Activated T-cell treated with anti-CD3 and anti-CD28 coated beads for 24 hours (primary cell): ENCODE data around the gene TOP3A.

Experiments
- DNase-seq: peaks from one replicate; pipeline ENCODE4 v3.0.0-alpha.2; 2020; ENCODE audit warnings: low read depth

Gene TOP3A

DNA sequence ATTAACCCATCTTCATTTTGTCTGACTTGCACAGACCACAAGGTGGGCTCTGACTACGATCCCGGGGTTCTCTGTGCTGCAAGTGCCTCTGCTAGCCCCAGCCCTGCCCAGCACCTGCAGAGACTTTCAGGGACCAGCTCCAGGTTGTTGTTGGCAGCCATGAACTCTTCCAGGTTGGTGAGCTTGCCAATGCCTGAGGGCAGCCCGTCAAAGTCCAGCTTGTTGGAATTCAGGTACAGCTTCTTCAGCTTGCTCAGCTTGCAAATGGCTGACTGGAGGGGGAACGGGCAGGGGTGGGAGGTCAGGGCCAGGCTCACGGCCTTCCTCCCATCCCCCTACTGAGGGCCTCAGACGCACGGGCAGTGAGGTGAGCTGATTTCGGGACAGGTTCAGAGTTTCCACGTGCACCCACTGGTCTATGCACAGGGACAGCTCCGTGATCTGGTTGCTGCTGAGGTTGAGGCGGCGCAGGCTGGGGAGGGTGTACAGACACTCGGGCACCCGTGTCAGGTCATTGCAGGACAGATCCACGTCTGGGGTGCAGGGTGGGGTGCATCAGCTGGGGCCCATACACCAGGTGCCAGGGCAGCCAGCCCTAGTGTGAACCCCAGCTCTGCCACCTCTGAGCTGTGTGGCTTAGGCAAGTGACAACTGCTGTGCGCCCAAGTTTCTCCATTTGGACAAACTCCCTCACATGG, 61.5 kb downstream of the TOP3A start:
- no peak for DNase-seq

DNA sequence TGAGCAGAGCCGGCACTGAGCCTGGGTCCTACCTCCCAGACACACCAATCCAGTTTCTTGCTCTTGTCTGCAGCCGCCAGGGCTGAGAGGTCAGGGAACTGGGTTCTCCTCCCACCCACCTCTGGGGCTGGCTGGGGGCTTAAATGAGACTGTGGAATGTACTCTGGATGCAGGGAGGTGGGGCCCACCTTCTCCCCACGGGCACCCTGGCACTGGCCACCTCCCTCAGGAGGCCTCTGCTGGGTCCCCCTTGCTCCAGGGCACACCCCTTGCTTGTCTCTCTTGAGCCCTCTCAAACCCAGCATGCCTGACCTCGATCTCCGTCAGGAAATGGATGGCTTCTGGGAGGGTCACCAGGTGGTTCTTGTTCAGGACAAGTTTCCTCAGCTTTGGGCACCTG, 62.6 kb downstream of the TOP3A start:
- no peak for DNase-seq

- DNase-seq = no peak
Measured at GRCh38 chr17:18251204-18251603, 63.6 kb downstream of the TOP3A start.

- DNase-seq = no peak
Measured at GRCh38 chr17:18250708-18251107, 64.1 kb downstream of the TOP3A start.

- no peak for DNase-seq
Measured at GRCh38 chr17:18250259-18250658, 64.5 kb downstream of the TOP3A start.

DNA sequence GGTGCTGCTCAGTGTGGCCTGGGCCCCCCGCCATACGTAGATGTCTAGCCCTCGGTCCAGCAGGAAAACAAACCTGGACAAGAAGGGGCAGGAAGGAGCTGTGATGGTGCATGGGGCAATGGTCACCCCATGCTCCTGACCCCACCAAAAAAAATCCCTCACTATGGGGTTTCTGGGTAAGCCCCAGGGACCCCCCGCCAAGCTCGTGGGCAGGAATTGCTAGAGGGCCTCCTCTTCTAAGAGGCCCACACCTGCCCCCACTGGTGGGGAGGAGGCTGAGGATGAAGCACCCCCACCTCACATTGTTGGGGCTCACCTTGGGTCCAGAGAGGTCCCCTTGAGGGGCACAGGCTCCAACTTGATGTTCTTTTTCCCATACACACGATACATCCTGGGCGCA, 66.0 kb downstream of the TOP3A start:
- DNase-seq = no peak

DNA sequence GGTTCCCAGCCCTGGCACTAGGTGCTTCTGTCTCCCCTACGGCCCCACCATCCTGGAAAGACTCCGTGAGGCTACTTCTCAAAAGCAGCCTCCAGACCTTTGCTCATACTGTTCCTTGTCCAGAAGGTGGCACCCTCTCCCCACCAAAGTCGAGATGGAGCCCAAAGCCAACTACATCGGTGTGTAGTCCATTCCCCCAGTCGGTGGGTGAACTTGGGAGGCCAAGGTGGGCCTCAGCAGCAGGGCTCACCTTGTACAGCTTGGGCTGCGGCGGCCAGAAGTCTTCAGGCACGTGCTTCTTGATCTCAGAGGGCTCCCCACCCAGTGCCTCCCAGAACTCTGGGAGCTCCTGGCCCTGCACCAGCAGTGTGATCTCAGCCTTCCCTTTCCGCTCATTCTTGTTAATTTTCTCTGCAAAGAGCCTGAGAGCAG, 66.5 kb downstream of the TOP3A start:
- DNase-seq = peak; percentile 55

DNA sequence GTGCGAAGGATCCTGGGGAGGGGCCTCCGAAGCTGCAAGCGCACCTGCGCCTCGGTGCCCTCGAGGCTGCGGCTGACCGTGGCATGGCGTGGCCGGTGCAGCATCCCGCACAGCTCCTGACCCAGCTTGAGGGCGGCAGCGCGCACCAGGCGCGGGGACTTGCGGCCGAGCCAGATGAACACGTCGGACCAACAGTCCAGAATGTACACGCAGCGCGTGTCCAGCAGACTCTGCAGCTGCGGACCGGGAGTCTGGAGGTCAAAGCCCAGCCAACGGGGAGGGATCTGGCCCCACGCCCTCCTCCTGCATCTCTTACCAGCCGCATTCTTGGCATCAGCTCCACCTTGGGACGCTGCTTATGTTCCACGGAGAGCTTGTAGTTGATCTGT, 67.2 kb downstream of the TOP3A start:
- no peak for DNase-seq

GRCh38 chr17:18246880-18247612, 67.7 kb downstream of the TOP3A start:
- DNase-seq = peak; percentile 18

DNA sequence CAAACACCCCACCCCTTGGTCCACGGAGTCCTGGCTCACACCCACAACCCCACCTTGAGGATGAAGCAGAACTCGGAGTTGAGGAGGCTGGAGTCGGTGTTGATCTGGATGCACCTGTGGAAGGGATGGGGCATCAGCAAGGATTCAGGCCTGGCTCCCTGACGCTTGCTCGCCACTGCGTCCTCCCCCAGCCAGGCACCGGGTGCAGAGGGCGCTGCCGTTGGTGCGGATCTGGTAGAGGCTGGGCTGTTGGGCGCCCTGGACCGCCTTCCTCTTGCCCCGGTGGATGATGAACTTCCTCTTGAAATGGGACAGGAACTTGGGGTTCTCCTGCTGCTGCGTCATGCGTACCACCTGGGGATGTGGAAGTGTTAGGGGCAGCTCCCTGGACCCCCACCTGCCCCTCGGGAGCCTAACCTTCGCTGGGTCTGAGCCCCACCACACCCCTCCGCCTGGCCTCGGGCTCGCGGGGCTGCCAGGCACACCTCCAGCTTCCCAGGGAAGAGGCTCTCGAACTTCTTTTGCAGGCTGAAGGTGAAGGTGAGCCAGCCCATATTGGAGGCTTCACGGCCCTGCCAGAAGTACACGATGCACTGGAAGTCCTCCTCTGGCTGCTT, 68.6 kb downstream of the TOP3A start:
- no peak for DNase-seq

DNA sequence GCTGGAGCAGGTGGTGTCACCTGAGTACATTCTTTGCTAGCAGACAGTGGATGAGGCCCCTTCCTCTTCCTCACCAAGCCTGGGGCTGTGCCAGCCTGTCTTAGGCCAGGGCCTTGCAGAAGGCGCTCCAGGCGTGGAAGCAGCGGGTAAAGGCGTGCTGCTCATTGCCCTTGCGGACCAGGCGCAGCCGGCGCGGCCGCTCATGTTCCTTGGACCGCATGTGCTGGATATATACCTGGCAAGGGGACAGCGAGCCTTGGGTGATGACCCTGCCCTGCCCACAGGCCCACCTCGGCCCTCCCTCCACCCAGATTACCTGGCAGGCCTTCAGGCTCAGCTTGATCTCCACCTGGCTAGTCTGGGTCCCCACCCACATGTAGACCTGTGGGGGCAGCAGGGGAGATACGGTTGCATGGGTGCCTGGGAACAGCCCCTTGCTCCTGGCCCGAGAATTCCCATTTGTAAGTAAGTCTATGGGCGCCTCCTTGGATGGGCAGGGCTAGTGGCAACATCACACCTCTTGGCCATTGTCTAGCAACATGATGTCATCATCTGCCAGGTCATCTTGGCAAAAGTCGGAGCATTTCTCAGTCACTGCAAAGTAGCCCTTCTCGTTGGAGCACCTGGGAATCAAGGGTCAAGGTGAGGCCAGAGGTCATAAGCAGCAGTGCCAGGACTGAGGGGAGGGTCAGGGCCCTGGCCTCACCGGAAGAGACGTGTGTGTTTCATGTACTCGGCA, 69.6 kb downstream of the TOP3A start:
- no peak for DNase-seq

DNA sequence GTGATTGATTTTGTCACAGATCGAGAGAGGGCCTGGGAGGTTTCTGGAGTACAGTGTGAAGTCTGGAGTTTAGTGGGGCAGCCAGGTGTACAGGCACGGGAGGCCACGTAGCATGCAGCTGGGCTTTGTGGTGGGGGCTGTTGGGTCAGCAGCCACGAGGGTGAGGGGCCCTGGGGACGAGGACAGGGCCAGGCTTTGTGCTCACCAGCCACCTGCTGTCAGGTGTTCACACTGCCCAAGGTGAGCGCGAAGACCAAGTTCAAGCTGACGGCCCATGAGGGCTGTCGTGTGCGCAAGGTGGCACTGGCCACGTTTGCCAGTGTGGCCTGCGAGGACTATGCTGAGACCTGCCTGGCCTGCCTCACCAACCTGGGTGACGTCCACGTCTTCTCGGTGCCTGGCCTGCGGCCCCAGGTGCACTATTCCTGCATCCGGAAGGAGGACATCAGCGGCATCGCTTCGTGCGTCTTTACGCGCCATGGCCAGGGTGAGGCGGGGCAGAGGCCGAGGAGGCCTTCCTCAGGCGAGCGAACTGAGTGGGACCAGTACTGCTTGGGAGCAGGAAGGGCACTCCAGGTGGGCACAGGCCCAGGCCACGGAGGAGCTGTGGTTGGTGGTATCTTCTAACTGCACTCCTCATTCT, 73.4 kb downstream of the TOP3A start:
- DNase-seq = no peak

DNA sequence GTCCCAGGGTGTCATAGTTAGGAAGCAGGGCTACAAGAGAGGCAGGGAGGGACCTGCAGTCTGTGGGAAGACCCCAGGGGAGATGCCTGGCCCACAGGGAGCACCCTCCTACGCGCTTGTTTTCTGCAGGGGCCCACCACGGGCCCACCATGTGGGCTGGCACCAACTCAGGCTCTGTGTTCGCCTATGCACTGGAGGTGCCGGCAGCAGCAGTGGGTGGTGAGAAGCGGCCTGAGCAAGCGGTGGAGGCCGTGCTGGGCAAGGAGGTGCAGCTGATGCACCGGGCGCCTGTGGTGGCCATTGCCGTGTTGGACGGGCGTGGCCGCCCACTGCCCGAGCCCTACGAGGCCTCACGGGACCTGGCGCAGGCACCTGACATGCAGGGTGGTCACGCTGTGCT, 74.3 kb downstream of the TOP3A start:
- DNase-seq = no peak

DNA sequence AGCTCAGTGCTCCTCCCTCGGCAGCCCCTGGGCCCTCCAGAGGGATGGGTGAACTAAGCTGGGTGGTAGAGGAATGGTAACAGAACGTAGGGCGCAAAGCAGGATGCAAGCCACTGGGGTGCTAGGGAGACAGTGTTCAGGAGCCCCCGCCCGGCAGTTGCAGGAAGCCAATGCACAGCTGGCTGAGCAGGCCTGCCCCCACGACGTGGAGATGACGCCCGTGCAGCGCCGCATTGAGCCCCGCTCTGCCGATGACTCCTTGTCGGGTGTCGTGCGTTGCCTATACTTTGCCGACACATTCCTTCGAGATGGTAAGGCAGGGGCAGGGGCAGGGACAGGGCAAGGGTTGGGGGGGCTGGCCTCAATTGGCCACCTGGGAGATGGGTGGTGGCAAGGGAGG, 76.5 kb downstream of the TOP3A start:
- no peak for DNase-seq

DNA sequence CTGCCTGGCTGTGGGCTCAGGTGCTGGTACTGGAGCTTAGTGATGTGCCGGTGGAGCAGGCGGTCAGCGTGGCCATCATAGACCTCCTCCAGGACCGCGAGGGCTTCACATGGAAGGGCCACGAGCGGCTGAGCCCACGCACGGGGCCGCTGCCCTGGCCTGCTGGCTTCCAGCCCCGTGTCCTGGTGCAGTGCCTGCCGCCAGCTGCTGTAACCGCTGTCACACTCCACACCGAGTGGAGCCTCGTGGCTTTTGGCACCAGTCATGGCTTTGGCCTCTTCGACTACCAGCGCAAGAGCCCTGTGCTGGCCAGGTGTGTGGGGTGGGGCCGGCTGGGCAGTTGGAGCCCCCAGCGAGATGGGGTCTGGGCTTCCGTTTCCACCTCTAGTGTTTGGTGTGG, 77.3 kb downstream of the TOP3A start:
- DNase-seq = no peak

DNA sequence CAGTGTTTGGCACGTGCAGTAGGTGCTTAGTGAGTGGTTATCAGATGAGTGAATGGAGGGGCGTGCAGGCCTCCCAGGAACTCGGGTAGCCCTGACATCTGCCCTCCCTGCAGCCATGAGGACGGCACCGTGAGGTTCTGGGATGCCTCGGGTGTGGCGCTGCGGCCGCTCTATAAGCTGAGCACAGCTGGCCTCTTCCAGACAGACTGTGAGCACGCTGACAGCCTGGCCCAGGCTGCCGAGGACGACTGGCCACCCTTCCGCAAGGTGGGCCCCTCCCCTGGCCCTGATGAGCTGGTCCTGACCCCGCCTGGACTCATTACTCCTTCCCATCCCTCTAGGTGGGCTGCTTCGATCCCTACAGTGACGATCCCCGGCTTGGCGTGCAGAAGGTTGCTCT, 78.3 kb downstream of the TOP3A start:
- DNase-seq = no peak

- no peak for DNase-seq
Measured at GRCh38 chr17:18235743-18236256, 79.0 kb downstream of the TOP3A start.

GRCh38 chr17:18234853-18235380, 79.9 kb downstream of the TOP3A start:
- DNase-seq = no peak

DNA sequence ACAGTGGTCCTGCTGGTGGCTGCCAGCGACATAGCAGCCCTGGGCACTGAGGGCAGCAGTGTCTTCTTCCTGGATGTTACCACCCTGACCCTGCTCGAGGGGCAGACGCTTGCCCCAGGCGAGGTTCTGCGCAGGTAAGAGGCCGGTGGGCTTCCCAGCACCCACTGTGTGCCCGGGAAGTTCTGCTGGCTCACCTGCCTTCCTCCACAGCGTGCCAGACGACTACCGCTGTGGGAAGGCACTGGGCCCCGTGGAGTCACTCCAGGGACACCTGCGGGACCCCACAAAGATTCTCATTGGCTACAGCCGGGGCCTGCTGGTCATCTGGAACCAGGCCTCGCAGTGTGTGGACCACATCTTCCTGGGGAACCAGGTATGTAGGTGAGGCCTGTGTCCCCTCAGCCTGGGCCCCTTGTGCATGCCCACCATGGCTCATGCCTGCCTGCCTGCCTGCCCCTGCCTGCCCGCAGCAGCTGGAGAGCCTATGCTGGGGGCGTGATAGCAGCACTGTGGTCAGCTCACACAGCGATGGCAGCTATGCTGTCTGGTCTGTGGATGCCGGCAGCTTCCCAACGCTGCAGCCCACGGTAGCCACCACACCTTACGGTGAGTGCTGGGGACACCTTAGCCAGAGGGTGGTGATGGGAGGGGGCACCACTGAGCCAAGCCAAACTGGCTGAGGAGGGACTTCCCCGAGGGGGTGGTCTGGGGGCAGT, 80.8 kb downstream of the TOP3A start:
- DNase-seq = no peak

GRCh38 chr17:18231164-18231563, 83.6 kb downstream of the TOP3A start:
- DNase-seq = no peak
